ENCODE results near the gene YAE1.

DNA sequence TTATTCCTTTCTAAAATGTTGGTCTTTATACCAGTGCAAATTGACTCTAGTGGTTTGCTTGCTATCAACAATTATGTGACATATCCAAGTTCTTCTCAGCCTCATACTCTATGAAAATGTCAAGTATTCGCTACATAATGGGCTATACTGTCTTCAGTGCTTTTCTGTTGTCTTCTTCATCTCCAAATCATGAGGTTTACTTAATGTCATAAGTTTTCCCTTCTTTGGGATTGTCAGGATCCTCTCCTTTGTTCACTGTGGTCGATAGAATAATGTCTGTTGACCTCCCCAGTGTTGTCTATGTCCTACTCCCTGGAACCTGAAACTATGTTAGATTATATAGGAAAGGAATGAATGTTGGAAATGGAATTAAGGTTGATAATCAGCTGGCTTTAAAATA lies 40.7 kb downstream of the YAE1 start:
- TF ChIP-seq YY1 (IDR thresholded peaks at IDR 0.05; ENCODE audit: insufficient read depth, insufficient read length) (no peak), ZNF274 (IDR thresholded peaks at IDR 0.05; ENCODE audit: low read depth, low read length) (no peak)
